ENCODE results near the gene FGD6.
A peak's percentile ranks its signal among the peaks of the same experiment; 100 is the strongest.
"Not testable (repeated sequence)": the region's sequence is repeated elsewhere in the genome, so short reads cannot be mapped to it uniquely, and the experiment has no call there.

FGD6 gene

DNA sequence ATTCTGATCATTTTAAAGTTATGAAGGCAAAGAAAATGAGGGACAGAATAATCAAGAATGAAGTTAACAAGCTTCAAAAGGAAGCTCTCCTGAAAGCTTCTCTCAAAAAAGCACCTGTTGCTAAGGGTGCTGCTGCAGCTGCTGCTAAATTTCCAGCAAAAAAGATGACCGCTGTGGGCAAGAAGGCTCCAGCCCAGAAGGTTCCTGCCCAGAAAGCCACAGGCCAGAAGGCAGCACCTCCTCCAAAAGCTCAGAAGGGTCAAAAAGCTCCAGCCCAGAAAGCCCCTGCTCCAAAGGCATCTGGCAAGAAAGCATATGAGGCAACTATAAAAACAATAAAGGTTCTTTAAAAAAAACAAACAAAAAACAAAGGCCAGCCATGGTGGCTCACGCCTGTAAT is 91.2 kb downstream of the FGD6 start:
- DNase-seq (ENCODE audit: low read depth): no peak

DNA sequence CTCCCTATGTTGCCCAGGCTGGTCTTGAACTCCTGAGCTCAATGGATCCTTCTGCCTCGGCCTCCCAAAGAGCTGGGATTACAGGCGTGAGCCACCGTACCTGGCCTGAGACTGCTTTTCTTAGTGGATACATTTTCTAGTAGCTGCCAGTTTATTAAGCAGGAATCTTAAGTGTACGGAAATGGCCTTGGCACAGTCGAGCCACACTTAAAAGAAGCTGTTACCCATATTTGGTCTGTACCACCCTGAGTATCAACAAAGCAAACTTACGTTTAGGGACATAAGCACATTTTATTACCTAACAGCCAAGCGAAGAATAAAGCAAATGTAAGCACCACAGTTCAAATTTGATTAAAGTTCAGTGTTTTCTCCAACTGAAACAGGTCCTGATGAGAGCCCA is 93.2 kb downstream of the FGD6 start:
- DNase-seq (ENCODE audit: low read depth): no peak

DNA sequence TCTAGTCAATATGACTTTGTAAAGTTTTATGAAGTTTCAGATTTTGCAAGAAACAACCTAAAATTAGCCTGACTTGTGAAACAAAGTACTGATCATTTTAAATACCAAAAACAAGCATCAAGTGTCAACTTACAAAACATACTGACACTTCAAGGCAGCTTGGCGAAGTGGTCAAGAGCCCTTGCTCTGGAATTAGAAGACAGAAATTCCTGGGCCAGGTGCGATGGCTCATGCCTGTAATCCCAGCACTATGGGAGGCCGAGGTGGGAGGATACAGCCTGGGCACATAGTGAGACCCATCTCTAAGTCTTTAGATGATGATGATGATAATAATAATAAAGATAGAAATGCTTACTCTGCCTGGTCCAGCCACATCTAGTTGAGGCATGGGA is 98.5 kb downstream of the FGD6 start:
- DNase-seq (ENCODE audit: low read depth): no peak

DNA sequence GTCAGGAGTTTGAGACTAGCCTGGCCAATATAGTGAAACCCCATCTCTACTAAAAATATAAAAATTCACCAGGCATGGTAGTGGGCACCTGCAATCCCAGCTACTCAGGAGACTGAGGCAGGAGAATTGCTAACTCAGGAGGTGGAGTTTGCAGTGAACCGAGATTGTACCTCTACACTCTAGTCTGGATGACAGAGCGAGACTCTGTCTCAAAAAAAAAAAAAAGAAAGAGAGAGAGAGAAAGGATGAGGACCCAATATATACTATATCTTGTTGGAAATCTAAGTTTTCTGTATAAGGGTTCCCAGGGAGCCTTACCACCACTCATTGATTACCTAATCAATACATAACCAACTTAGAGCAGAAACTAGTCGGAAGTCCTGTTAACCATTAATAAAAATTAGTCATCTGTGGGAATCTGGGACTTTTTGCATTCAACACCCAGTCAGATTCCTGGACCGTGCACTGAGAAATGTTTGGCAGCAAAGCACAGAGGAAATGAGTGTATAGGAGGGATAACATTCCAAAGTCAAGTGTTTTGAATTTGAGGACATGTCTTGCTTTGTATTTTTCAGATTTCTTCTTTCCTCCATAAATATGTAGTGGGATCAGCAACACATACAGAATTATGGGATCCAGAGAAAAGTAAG is 99.0 kb downstream of the FGD6 start:
- peak; percentile 76 for DNase-seq (ENCODE audit: low read depth)

DNA sequence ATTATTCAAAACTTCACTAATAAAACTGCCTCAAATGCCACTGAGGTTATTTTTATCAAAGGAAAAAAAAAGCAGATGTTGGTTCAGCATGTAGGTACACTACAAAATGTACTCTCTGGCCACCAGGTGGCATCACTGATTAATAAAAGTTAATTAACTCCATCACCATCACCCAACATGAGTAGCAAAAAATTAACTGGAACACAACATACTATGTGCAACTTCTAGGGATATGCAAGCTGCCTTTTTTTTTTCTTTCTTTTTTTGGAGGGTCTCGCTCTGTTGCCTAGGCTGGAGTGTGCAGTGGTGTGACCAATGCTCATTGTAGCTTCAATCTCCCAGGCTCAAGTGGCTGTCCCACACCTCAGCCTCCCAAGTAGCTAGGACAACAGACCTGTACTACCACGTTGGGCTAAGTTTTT is 100.1 kb downstream of the FGD6 start:
- DNase-seq (ENCODE audit: low read depth): peak; percentile 47

DNA sequence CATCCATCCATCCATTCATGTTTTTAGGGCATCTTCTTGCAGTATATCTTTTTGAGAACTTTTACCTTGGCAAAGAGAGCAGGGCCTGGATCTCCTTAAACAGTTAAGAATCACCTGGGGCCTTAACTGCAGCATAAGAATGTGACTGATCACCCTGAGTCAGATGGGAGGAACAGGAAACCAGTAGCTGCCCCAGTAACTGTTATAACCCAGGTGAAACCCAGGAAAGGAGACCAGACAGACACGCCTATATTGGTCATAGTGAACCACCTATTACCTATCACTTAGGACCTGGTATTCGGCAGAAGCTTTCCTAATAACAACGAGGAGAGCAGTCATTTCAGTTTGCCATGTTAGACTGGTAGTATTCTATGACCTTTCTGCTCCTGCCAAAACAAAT is 100.5 kb downstream of the FGD6 start:
- no peak for DNase-seq (ENCODE audit: low read depth)

DNA sequence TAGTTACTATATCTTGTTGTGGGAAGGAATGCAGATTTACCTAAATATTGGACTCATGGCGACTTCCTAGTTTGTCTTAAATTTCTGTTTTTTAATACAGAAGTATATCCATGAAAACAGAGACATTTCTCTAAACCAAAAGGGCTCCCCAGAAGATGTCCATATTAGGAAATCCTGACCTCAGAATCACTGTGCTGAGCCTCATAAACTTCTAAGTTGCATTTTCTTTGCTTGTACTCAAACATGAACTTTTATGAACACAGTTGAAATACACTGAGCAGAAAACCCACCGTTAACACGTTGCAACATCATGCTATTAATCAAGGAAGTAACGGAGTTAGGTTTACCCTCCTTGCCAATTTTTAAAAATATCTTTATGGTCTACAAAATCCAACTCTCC is 100.9 kb downstream of the FGD6 start:
- no peak for DNase-seq (ENCODE audit: low read depth)

DNA sequence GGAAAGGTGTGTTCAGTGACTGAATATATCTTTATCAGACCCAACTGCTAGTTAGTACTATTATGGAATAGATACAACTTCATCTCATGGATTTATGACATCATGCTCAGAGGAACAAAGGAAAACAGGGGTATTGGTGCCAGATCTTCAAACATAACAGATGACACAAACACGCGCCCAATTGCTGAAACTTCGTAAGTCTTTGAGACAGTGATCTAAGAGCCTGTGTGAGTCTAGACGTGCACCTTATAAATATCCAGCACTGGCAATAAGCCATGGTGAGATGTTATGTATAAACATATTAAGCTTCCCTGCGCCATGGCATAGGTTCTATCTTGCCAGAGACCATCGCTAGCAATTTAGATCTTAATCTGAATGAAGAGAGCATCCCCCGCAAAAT is 101.6 kb downstream of the FGD6 start:
- no peak for DNase-seq (ENCODE audit: low read depth)

DNA sequence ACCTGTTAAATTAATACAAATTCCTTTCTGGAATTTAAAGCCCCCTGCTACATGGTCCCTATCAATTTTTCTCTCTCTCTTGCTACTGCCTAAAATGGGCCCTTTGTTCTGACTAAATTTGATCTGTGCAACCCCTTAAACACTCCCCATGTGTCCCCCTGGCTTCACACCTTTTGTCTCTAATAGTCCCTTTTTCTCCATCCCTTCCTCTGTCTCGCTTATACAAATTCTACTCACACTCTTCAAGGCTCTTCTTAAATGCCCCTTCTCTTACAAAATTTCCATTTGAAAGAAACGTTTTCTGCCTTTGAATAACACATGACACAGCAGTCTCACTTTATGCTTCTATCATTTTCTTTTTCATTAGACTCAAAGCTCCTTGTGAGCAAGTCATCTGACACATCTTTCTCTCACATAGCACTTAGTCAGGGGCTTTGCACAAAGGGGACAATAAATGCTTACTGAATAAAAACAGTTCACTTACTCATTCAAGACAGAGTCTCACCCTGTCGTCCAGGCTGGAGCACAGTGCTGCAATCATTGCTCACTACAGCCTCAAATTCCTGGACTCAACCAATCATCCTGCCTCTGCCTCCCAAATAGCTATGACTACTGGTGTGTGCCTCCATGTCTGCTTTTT is 102.4 kb downstream of the FGD6 start:
- no peak for DNase-seq (ENCODE audit: low read depth)

DNA sequence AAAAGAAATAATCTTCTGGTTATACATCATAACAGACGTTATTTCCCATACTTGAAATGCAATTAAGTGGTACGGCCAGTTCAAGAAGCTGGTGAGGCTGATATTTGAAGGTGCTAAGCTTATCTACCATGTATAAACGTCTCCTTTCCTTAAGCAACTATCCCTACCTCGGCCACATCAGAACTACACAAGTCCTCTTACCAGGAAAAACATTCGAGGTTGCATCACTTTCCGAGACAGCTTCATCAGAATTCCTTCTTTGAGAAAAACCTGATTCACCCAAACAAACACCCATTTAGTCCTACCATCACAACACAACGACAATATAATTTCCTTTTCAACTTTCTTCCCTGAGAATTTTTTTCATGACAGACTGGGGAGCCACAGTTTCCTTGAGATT is 109.9 kb downstream of the FGD6 start:
- no peak for DNase-seq (ENCODE audit: low read depth)

DNA sequence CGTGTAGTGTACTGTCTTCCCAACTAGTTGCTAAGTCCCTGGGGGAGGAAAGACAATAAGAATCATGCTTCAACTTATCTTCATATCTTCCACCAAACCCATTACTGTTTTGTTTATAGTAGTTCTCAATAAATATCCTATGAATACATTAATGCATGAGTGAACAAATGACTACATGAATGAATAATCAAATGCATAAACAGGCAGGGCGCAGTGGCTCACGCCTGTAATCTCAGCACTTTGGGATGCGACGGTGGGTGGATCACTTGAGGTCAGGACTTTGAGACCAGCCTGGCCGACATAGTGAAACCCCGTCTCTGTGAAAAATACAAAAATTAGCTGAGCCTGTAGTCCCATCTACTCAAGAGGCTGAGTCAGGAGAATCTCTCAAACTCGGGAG is 111.7 kb downstream of the FGD6 start:
- no peak for DNase-seq (ENCODE audit: low read depth)

DNA sequence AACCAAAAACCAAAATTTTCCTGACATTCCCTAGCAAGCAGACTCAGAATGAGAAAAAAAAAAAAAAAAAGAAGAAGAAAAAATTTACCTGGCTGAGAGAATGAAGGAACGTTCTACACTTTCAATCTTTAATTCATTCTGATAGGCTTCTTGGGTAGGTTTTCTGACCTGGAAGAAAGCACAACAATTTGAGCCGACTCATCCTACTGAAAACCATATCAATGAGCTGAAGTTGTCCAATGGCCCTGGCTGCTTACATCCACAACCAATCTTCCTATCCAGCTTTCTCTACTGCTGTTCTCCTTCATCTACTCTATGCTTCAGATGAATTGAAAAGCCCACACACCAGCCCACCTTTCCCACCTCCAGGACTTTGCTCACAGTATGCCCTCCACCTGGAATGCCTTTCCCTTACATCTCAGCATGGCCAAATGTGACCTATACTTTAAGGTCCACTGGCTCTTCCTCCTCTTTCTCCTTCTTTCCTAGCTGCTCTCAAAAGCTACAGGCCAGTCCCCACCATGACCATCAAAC is 112.3 kb downstream of the FGD6 start:
- no peak for DNase-seq (ENCODE audit: low read depth)

DNA sequence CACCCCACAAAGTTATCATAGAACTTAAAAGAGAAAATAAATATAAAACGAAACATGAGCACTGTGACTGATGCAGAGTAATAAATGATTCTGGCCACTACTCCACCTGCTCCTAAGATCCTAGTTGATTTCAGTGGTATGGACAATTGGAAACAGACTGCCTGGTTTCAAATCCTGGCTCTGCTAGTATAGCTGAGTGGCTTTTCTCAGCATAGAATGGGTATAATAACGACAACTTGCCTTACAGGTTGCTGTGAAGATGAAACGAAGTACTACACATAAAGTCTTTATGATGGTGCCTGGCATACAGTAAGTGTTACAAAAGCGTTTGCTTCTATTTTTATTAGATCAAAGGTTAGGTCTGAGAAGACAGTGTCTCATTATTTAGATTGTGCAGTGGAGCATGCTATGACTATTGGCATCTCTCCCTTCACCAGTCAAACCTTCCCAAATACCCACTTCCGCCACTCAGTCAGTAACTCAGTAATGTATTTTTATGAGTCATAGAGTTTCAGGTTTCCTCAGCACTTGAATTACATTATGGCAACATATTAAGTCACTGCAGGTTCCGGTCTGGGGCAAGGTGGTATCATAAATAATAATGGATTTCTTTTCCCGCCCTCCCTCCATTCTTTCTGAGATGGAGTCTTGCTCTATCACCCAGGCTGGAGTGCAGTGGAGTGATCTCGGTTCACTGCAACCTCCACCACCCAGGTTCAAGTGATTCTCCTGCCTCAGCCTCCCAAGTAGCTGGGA is 114.2 kb downstream of the FGD6 start:
- peak; percentile 79 for DNase-seq (ENCODE audit: low read depth)

DNA sequence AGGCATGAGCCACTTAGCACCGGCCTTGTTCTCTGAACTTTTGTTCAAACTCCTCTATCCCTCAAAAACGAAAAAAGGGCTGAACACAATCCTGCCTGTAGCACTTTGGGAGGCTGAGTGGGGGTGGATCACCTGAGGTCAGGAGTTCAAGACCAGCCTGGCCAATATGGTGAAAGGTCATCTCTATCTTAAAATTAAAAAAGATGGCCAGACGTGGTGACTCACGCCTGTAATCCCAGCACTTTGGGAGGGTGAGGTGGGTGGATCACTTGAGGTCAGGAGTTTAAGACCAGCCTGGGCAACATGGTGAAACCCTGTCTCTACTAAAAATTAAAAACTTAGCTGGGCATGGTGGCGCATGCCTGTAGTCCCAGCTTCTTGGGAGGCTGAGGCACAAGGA is 115.3 kb downstream of the FGD6 start:
- not testable (repeated sequence) for DNase-seq (ENCODE audit: low read depth)

DNA sequence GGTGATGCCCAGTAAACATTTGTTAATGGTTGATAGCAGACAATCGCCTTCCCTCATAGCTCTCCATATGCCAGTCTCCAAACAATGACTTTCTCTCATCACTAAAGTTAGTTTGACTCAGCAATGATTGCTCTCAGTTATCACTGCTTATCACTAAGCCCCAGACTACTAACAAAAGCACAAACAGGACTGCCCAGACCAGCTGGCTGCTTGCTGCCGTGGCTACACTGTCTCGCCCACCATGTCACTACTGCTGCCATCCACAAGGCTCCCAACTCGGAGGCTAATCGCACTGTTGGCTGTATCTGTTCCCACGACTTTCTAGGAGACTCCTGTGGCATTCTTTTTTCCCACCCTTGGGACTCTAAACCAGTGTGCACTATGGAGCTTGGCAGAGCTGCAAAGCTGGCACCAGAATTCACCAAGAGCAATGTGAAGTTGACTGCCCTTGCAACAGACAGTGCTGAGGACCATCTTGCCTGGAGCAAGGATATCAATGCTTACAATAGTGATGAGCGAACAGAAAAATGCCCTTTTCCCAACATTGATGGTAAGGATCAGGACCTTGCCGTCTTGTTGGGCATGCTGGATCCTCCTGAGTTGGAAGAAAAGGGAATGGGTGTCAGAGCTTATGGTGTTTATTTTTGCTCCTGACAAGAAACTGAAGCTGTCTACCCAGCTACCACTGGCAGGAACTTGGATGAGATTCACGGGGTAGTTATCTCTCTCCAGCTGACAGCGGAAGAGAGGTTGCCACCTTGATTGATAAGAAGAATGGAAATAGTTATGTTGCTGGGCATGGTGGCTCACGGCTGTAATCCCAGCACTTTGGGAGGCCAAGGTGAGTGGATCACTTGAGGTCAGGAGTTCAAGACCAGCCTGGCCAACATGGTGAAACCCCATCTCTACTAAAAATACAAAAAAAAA is 116.7 kb downstream of the FGD6 start:
- no peak for DNase-seq (ENCODE audit: low read depth)

DNA sequence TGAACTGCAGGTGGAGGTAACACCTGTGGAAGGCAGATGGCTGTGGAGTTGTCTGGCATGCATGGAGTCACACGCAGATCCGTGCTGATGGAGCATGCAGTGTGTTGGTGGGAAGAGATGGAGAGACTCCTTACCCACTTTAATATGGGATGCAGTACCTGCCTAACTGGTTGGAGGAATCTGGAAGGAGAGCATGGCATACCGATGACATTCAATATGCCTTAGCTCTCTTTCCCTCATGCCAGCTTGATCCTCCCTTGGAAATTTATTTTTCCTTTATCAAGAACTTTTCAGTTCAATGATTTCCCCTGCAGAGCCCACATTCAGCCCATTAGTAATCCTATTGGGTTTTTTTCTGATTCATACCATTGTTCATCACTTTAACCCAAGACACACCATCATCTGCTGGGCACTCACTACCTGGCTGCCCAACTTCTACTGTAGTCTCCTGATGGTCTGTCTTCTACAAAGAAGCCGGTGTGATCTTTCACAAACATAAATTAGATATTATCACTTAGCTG is 117.9 kb downstream of the FGD6 start:
- no peak for DNase-seq (ENCODE audit: low read depth)

DNA sequence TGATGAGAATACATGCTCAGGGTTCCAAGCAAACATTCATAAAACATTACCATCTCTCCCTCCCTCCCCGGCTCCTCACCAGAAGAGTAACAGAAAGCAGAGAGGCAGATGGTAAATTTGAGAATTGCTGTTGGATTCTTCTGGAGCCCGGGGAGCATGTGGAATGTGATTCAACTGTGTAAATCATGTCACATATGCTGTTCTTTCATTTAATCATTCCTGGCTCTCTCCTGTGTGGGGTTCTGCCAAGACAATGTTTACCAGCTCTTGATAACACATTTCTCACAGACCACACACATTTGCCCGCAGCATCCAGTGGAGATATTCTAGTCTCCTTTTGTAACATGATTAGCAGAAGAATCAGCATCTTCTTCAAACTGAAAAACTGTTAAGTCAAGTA is 120.4 kb downstream of the FGD6 start:
- DNase-seq (ENCODE audit: low read depth): no peak

DNA sequence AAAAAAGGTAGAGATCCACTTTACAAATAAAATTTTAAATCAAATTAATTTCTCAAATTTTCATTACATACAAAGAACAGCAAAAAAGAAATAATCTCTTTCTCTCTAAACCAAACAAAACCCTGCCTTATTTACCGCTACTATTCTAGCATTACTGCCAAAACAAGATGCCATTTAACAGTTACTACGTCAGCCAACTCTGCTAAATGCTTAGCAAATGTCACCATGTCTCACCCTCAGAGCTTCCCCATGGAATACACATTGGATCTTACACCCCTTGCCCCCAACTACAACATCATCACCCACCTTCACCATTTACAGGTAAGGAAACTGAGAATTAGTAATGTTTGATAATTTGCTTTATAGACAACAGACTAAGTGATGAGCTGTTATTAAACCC is 120.9 kb downstream of the FGD6 start:
- no peak for DNase-seq (ENCODE audit: low read depth)

DNA sequence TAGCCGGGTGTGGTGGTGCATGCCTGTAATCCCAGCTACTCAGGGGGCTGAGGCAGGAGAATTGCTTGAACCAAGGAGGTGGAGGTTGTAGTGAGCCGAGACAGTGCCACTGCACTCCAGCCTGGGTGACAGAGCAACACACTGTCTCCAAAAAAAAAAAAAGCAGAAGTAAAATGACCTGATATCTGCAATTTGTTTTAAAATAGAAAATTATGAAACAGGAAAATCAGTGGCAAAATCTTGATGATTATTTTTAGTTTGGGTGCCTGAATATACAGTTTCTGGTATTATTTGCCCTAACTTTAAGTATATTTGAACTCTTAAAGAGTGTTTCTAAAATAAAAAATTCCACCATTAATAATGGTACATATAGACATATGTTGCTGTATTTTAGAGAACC is 121.4 kb downstream of the FGD6 start:
- DNase-seq (ENCODE audit: low read depth): not testable (repeated sequence)

DNA sequence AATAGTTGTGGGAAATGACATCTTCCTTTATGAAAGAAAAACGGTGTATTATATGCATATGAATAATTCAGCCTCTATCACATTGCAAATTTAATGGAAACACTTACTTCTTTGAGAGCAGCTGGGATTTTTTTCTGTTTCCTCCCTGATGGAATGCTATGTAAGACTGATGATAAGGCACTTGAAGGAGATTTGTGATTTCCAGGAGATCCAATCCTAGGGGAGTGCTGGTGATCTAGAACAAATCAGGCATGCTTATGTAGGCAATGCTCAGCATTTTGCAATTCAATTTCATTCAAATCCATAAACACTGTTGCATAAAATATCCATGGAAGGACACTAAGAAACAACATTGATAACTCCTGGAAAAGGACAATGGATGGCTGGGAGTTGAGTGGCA is 127.8 kb downstream of the FGD6 start:
- no peak for DNase-seq (ENCODE audit: low read depth)

DNA sequence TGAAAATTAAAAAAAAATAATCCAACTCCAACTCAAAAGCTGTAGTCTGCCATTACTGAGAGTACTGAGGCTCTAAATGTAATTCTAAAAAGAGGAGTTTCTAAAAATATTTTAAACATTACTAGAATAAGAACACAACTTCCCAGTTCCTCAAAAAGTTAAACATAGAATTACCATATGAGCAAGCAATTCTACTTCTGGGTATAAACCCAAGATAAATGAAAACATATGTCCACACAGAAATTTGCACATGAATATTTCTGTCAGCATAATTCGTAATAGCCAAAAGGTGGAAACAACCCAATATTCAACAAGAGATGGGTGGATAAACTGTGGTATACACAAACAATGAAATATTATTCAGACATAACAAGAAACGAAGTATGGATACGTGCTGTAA is 128.9 kb downstream of the FGD6 start:
- no peak for DNase-seq (ENCODE audit: low read depth)

DNA sequence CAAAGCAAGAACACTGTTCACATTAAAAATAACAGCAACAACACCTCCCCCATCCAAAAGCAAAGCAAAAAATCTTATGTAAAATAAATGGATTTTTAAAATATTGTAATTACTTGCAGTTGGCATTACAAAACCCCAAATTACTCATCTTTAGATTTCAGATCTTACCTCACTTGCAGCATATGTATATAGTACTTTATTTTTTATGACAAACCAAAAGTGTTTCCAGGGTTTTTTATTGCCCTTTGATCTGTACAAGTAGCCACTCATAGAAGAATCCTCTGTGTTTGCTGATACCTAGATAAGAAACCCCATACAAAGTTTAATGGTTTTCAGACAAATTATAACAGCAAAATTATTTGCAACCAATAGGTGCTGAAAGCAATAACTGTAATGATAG is 131.7 kb downstream of the FGD6 start:
- DNase-seq (ENCODE audit: low read depth): no peak
